Gastroesophageal sphincter (tissue), 3 donors: ENCODE measurements around the gene RIMOC1.

Source experiments
- CTCF ChIP-seq, 4 experiments: fragments of 200-600 bp in 2 of 4; fragments of 450-650 bp in 2 of 4; sonication (generic) in 1 of 4; IDR thresholded peaks; one replicate each; pipeline ENCODE4 v1.5.1; 2017 to 2019; ENCODE audit warnings: antibody characterized with exemption in 4 of 4, mild to moderate bottlenecking in 2 of 4, moderate library complexity in 2 of 4
- EP300 ChIP-seq: sonication (generic); formaldehyde crosslinking; IDR thresholded peaks from one replicate; pipeline ENCODE4 v1.6.1; 2017; ENCODE audit warnings: antibody characterized with exemption, mild to moderate bottlenecking
- POLR2AphosphoS5 ChIP-seq: sonication (generic); formaldehyde crosslinking; IDR thresholded peaks from one replicate; pipeline ENCODE4 v1.6.1; 2017; ENCODE audit warnings: antibody characterized with exemption

GRCh38 chr5:41858890-41859289, 45.3 kb upstream of the RIMOC1 start:
- TF ChIP-seq CTCF (IDR thresholded peaks at IDR 0.05) (no peak), EP300 (no peak), POLR2AphosphoS5 (no peak)
